Cardiac fibroblast (primary cell): Measurements from ENCODE around the gene SHE.

Experiments used
- DNase-seq, 2 donors: peaks; one replicate each; pipeline versions ENCODE4 v3.0.0 to v3.0.0-alpha.2; 2010; ENCODE audit warnings: low read depth in 2 of 2
- H3K4me3 ChIP-seq, 2 donors: replicated peaks in 1 of 2; 1 replicate in 1 of 2; 2 replicates in 1 of 2; pipeline ENCODE4 v1.5.1; 2011; ENCODE audit warnings: low read depth in 2 of 2, low read length in 2 of 2, mild to moderate bottlenecking in 2 of 2, moderate library complexity in 1 of 2
- CTCF ChIP-seq: IDR thresholded peaks from one replicate; pipeline ENCODE4 v1.5.1; 2011; ENCODE audit warnings: low read depth, mild to moderate bottlenecking, low read length, inconsistent platforms

Gene SHE

GRCh38 chr1:154453161-154453560, 49.1 kb downstream of the SHE start:
- peak in 1 of 2 donors; percentile 25 for DNase-seq
- no peak overlapping the region for H3K4me3 ChIP-seq
- no peak for TF ChIP-seq CTCF

GRCh38 chr1:154448331-154448811, 53.8 kb downstream of the SHE start:
- H3K4me3 ChIP-seq: no peak overlapping the region
- DNase-seq: no peak
- no peak for TF ChIP-seq CTCF

- TF ChIP-seq CTCF: no peak
- no peak overlapping the region for H3K4me3 ChIP-seq
- no peak for DNase-seq
Observed at GRCh38 chr1:154446789-154447188, 55.4 kb downstream of the SHE start.

GRCh38 chr1:154446292-154446691, 55.9 kb downstream of the SHE start:
- peak; percentile 78 to 84 for DNase-seq
- TF ChIP-seq CTCF: no peak
- H3K4me3 ChIP-seq: no peak overlapping the region

GRCh38 chr1:154445040-154445472, 57.2 kb downstream of the SHE start:
- no peak for TF ChIP-seq CTCF
- no peak overlapping the region for H3K4me3 ChIP-seq
- DNase-seq: peak in 1 of 2 donors; percentile 73

GRCh38 chr1:154443274-154444013, 58.8 kb downstream of the SHE start:
- H3K4me3 ChIP-seq: no peak overlapping the region
- TF ChIP-seq CTCF: no peak
- no peak for DNase-seq
